ENCODE results near the gene ZNF334.

DNA sequence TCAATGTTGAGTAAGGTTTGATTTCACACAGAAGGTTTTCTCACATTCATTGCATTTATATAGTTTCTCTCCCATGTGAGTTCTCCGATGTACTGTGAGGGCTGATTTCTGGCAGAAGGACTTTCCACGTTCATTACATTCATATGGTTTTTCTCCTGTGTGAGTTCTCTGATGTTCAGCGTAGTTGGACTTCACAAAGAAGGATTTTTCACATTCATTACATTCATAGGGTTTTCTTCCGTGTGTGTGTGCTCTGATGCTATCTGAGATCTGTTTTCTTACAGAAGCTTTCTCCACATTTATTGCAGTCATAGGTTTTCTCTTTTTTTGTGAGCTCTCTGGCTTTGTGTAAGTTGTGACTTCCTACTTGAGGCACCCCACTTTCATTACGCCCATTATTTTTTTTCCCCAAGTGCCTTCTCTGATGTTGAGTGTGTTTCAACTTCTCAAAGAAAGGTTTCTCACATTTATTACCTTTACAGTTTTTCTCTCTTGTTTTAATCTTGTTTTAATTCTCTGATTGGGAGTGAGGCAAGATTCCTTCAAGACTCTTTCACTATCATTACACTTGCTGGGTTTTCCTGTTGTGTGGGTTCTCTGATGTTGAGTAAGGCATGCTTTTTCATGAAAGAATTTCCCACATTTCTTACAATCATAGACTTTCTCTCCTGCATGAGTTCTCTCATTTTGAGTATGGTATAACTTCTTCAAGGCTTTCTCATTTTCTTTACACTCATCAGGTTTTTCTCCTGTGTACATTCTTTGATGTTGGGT, 56.9 kb downstream of the ZNF334 start:
- TF ChIP-seq, protein P1, sequence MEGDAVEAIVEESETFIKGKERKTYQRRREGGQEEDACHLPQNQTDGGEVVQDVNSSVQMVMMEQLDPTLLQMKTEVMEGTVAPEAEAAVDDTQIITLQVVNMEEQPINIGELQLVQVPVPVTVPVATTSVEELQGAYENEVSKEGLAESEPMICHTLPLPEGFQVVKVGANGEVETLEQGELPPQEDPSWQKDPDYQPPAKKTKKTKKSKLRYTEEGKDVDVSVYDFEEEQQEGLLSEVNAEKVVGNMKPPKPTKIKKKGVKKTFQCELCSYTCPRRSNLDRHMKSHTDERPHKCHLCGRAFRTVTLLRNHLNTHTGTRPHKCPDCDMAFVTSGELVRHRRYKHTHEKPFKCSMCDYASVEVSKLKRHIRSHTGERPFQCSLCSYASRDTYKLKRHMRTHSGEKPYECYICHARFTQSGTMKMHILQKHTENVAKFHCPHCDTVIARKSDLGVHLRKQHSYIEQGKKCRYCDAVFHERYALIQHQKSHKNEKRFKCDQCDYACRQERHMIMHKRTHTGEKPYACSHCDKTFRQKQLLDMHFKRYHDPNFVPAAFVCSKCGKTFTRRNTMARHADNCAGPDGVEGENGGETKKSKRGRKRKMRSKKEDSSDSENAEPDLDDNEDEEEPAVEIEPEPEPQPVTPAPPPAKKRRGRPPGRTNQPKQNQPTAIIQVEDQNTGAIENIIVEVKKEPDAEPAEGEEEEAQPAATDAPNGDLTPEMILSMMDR (IDR thresholded peaks at IDR 0.05): no peak
- TF ChIP-seq POLR2A (IDR thresholded peaks at IDR 0.05) (no peak), EP300 (IDR thresholded peaks at IDR 0.05) (no peak)
